HL-60 (cell line): Measurements from ENCODE around the gene ZNF497.
"Not testable (repeated sequence)": the region's sequence is repeated elsewhere in the genome, so short reads cannot be mapped to it uniquely, and the experiment has no call there.

Experiments
- GABPA ChIP-seq: IDR thresholded peaks from 2 replicates; pipeline ENCODE4 v1.6.1; 2012; ENCODE audit warnings: low read depth
- POLR2AphosphoS5 ChIP-seq: IDR thresholded peaks from 2 replicates; pipeline ENCODE4 v1.6.1; 2012; ENCODE audit warnings: low read depth
- TF ChIP-seq, protein P1 (sequence below): IDR thresholded peaks from one replicate; pipeline ENCODE4 v1.5.1; 2011; ENCODE audit warnings: low read length, control low read depth, inconsistent platforms; ENCODE audit not compliant: insufficient read depth
- TF ChIP-seq, protein P2 (sequence below): IDR thresholded peaks from 2 replicates; pipeline ENCODE4 v1.6.1; 2012; ENCODE audit warnings: low read depth; ENCODE audit not compliant: insufficient replicate concordance

DNA sequence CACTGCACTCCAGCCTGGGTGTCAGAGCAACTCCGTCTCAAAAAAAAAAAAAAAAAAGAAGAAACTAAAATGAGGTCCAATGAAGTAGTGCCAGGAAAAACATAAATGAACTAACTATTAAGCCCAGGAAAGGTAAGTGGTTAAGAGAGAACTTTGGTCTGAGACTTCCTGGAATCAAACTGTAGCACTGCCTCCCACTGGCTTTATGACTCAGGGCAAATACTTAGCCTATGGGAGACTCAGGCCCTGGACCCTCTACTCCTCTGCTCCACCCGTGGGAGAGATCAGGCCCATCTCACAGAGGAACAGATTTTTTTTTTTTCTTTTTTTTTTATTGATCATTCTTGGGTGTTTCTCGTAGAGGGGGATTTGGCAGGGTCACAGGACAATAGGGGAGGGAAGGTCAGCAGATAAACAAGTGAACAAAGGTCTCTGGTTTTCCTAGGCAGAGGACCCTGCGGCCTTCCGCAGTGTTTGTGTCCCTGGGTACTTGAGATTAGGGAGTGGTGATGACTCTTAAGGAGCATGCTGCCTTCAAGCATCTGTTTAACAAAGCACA, 41.4 kb upstream of the ZNF497 start:
- TF ChIP-seq, protein P1, sequence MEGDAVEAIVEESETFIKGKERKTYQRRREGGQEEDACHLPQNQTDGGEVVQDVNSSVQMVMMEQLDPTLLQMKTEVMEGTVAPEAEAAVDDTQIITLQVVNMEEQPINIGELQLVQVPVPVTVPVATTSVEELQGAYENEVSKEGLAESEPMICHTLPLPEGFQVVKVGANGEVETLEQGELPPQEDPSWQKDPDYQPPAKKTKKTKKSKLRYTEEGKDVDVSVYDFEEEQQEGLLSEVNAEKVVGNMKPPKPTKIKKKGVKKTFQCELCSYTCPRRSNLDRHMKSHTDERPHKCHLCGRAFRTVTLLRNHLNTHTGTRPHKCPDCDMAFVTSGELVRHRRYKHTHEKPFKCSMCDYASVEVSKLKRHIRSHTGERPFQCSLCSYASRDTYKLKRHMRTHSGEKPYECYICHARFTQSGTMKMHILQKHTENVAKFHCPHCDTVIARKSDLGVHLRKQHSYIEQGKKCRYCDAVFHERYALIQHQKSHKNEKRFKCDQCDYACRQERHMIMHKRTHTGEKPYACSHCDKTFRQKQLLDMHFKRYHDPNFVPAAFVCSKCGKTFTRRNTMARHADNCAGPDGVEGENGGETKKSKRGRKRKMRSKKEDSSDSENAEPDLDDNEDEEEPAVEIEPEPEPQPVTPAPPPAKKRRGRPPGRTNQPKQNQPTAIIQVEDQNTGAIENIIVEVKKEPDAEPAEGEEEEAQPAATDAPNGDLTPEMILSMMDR, result not testable (repeated sequence)
- TF ChIP-seq GABPA, POLR2AphosphoS5: not testable (repeated sequence)
- TF ChIP-seq, protein P2, sequence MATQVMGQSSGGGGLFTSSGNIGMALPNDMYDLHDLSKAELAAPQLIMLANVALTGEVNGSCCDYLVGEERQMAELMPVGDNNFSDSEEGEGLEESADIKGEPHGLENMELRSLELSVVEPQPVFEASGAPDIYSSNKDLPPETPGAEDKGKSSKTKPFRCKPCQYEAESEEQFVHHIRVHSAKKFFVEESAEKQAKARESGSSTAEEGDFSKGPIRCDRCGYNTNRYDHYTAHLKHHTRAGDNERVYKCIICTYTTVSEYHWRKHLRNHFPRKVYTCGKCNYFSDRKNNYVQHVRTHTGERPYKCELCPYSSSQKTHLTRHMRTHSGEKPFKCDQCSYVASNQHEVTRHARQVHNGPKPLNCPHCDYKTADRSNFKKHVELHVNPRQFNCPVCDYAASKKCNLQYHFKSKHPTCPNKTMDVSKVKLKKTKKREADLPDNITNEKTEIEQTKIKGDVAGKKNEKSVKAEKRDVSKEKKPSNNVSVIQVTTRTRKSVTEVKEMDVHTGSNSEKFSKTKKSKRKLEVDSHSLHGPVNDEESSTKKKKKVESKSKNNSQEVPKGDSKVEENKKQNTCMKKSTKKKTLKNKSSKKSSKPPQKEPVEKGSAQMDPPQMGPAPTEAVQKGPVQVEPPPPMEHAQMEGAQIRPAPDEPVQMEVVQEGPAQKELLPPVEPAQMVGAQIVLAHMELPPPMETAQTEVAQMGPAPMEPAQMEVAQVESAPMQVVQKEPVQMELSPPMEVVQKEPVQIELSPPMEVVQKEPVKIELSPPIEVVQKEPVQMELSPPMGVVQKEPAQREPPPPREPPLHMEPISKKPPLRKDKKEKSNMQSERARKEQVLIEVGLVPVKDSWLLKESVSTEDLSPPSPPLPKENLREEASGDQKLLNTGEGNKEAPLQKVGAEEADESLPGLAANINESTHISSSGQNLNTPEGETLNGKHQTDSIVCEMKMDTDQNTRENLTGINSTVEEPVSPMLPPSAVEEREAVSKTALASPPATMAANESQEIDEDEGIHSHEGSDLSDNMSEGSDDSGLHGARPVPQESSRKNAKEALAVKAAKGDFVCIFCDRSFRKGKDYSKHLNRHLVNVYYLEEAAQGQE, result not testable (repeated sequence)
